GM23338 (cell line): ENCODE results near the gene GALNT9. TPM values are rescaled to one million over a fixed set of nuclear protein-coding genes. Genes with fewer than 3 reads are reported as not detected.

ENCODE experiments used
- ATAC-seq: fragments of 200-7000 bp; cut with Tn5 transposase; 3 replicates; pipeline ENCODE4 v1.9.1; 2020
- DNase-seq: peaks from one replicate; pipeline ENCODE4 v3.0.0-alpha.2; 2015; ENCODE audit warnings: low spot score
- H2AFZ ChIP-seq: fragments of 200-600 bp; sonication (generic); 2 replicates; pipeline ENCODE4 v1.8.0; 2016; ENCODE audit warnings: antibody characterized with exemption, mild to moderate bottlenecking, moderate library complexity
- H3F3A ChIP-seq: fragments of 200-600 bp; sonication (generic); replicated peaks from 2 replicates; pipeline ENCODE4 v1.8.0; 2017; ENCODE audit warnings: antibody characterized with exemption, mixed run types, low read depth
- H3K27ac ChIP-seq: fragments of 200-600 bp; sonication (generic); 2 replicates; pipeline ENCODE4 v1.6.1; 2016; ENCODE audit warnings: low read depth
- H3K27me3 ChIP-seq: fragments of 200-600 bp; sonication (generic); 2 replicates; pipeline ENCODE4 v1.8.0; 2016; ENCODE audit warnings: mild to moderate bottlenecking, mixed run types, moderate library complexity; ENCODE audit not compliant: insufficient read depth
- H3K36me3 ChIP-seq: fragments of 200-600 bp; sonication (generic); 2 replicates; pipeline ENCODE4 v1.8.0; 2016; ENCODE audit warnings: mild to moderate bottlenecking; ENCODE audit not compliant: insufficient read depth
- H3K4me1 ChIP-seq: fragments of 200-600 bp; sonication (generic); 2 replicates; pipeline ENCODE4 v1.8.0; 2016; ENCODE audit warnings: mild to moderate bottlenecking, moderate library complexity; ENCODE audit not compliant: insufficient read depth
- H3K4me2 ChIP-seq: fragments of 200-600 bp; sonication (generic); 2 replicates; pipeline ENCODE4 v1.7.1; 2017; ENCODE audit warnings: mixed run types
- H3K4me3 ChIP-seq: fragments of 200-600 bp; sonication (generic); 2 replicates; pipeline ENCODE4 v1.6.1; 2016; ENCODE audit warnings: mixed run types
- H3K79me2 ChIP-seq: fragments of 200-600 bp; sonication (generic); replicated peaks from 2 replicates; pipeline ENCODE4 v1.8.0; 2017; ENCODE audit warnings: mild to moderate bottlenecking; ENCODE audit not compliant: insufficient read depth
- H3K9me2 ChIP-seq: fragments of 200-600 bp; sonication (generic); 2 replicates; pipeline ENCODE4 v1.8.0; 2017; ENCODE audit not compliant: insufficient read depth
- H4K20me1 ChIP-seq: fragments of 200-600 bp; sonication (generic); replicated peaks from 2 replicates; pipeline ENCODE4 v1.8.0; 2017; ENCODE audit warnings: mild to moderate bottlenecking; ENCODE audit not compliant: insufficient read depth
- H3K27ac Mint-ChIP-seq: 2 replicates; pipeline ENCODE4 v1.8.0; 2020; ENCODE audit warnings: inconsistent platforms, mild to moderate bottlenecking, moderate library complexity, mixed read lengths
- H3K27me3 Mint-ChIP-seq: 3 replicates; pipeline ENCODE4 v1.8.0; 2022; ENCODE audit warnings: low read depth, mild to moderate bottlenecking, moderate library complexity, mixed read lengths, inconsistent platforms; ENCODE audit not compliant: insufficient read depth, poor library complexity
- H3K36me3 Mint-ChIP-seq: 3 replicates; pipeline ENCODE4 v1.8.0; 2021; ENCODE audit warnings: low read depth, mild to moderate bottlenecking, inconsistent platforms, moderate library complexity, mixed read lengths
- H3K4me1 Mint-ChIP-seq: 3 replicates; pipeline ENCODE4 v1.8.0; 2020; ENCODE audit warnings: mild to moderate bottlenecking, inconsistent platforms, mixed read lengths
- H3K4me3 Mint-ChIP-seq: 3 replicates; pipeline ENCODE4 v1.8.0; 2021; ENCODE audit warnings: moderate library complexity, mild to moderate bottlenecking, inconsistent platforms, mixed read lengths
- H3K9me3 Mint-ChIP-seq: 3 replicates; pipeline ENCODE4 v1.8.0; 2020; ENCODE audit warnings: moderate library complexity, mild to moderate bottlenecking, inconsistent platforms, mixed read lengths
- EZH2 ChIP-seq: fragments of 200-600 bp; sonication (generic); IDR thresholded peaks from one replicate; pipeline ENCODE4 v1.8.0; 2017; ENCODE audit warnings: antibody characterized with exemption, mild to moderate bottlenecking, low read depth; ENCODE audit not compliant: unreplicated experiment
- EZH2phosphoT487 ChIP-seq: fragments of 200-600 bp; sonication (generic); IDR thresholded peaks from one replicate; pipeline ENCODE4 v1.8.1; 2018; ENCODE audit warnings: antibody characterized with exemption; ENCODE audit not compliant: unreplicated experiment
- JUNB ChIP-seq: IDR thresholded peaks from one replicate; pipeline ENCODE4 v1.6.1; 2016; ENCODE audit warnings: antibody characterized with exemption; ENCODE audit not compliant: unreplicated experiment
- NANOG ChIP-seq: IDR thresholded peaks from 2 replicates; pipeline ENCODE4 v1.6.1; 2016; ENCODE audit warnings: antibody characterized with exemption, borderline replicate concordance
- POLR2AphosphoS5 ChIP-seq: IDR thresholded peaks from 2 replicates; pipeline ENCODE4 v1.6.1; 2016; ENCODE audit warnings: antibody characterized with exemption, low read depth
- ZNF114 ChIP-seq: fragments of 250-450 bp; sonication (Bioruptor Pico); IDR thresholded peaks from 2 replicates; pipeline ENCODE4 v1.5.0; 2020; ENCODE audit warnings: mild to moderate bottlenecking, moderate library complexity
- polyA plus RNA-seq: library from polyadenylated mRNA; unstranded; fragments of >200 nt; fragmentation: Nextera tagmentation; extraction: Ambion mirVana; gene quantifications from 2 replicates; pipeline ENCODE4 v1.2.1, GENCODE V29; 2016
- total RNA-seq: library from RNA; depleted of rRNA; stranded (reverse); fragments of >200 nt; shearing (Covaris generic); gene quantifications from 2 replicates; pipeline ENCODE4 v1.2.3, GENCODE V29; 2014
- TF ChIP-seq, protein P1 (sequence below): IDR thresholded peaks from one replicate; pipeline ENCODE4 v1.6.1; 2018; ENCODE audit warnings: antibody characterized with exemption; ENCODE audit not compliant: unreplicated experiment
- TF ChIP-seq, protein P2 (sequence below): fragments of 250-450 bp; sonication (Bioruptor Pico); IDR thresholded peaks from 2 replicates; pipeline ENCODE4 v1.5.0; 2020; ENCODE audit warnings: mild to moderate bottlenecking, moderate library complexity

The GALNT9 gene
- total and polyA plus RNA-seq, 2 experiments from 2014 or later = 0.81 to 2.5 TPM

DNA sequence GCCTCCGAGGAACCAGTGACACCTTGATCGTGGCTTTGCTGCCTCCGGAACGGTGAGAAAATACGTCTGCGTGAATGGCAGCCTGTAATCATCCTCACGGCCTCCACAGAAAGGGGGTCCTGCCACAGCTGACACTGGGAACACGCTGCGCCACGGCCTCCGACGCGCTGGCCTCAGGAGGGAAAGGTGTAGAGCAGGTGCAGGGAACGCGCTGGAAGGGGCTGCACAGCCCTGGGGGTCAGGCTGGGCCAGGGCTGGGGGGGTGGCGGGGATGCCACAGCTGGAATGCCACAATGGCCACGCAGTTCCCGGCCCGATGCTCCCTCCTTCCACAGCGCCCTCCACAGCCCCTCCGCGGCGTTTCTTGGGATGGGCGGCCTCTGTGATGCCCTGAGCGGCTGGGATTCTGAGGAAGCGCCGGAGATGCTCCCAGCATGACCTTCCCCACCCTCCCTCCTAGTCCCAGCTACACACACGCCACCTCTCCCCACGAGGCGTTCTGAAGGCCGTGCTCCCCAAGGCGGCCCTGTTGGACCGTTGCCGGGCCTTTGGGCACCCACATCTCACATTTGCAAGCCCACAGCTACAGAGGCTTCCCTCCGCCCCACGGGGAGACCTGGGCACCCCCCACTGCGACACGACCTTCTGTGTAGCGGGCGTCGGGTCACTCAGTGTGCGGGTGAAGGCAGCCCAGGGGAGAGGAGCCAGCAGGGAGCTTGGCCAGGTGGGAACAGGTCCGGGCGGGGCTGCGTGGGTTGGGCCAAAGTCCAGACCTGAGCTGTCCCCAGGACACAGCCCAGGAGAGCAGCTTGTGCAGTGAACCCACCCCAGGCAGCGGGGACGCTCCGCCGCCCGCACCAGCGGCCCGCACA lies 31.8 kb upstream of the GALNT9 start:
- H3K4me1 Mint-ChIP-seq = peaks cover 9% of the 10 kb centered on the region; the same call in 2 of the 3 replicates
- H3K27ac ChIP-seq = no peak overlapping the region

More for the DNA sequence above, 31.8 kb upstream of the GALNT9 start:
- peaks cover 13% of the 10 kb centered on the region for H3K9me3 Mint-ChIP-seq
- H3K4me3 ChIP-seq = no peak overlapping the region
- DNase-seq (no peak), ATAC-seq (no peak)
- no peaks in the 10 kb centered on the region for H3F3A ChIP-seq
- peaks cover 6% of the 10 kb centered on the region; the same call in 2 of the 3 replicates for H3K36me3 Mint-ChIP-seq
- no peaks in the 10 kb centered on the region for H3K27me3 ChIP-seq
- TF ChIP-seq EZH2phosphoT487 (no peak), JUNB (no peak), NANOG (no peak), POLR2AphosphoS5 (no peak), EZH2 (no peak), ZNF114 (CRISPR knock-in tag) (no peak)
- TF ChIP-seq, protein P1, sequence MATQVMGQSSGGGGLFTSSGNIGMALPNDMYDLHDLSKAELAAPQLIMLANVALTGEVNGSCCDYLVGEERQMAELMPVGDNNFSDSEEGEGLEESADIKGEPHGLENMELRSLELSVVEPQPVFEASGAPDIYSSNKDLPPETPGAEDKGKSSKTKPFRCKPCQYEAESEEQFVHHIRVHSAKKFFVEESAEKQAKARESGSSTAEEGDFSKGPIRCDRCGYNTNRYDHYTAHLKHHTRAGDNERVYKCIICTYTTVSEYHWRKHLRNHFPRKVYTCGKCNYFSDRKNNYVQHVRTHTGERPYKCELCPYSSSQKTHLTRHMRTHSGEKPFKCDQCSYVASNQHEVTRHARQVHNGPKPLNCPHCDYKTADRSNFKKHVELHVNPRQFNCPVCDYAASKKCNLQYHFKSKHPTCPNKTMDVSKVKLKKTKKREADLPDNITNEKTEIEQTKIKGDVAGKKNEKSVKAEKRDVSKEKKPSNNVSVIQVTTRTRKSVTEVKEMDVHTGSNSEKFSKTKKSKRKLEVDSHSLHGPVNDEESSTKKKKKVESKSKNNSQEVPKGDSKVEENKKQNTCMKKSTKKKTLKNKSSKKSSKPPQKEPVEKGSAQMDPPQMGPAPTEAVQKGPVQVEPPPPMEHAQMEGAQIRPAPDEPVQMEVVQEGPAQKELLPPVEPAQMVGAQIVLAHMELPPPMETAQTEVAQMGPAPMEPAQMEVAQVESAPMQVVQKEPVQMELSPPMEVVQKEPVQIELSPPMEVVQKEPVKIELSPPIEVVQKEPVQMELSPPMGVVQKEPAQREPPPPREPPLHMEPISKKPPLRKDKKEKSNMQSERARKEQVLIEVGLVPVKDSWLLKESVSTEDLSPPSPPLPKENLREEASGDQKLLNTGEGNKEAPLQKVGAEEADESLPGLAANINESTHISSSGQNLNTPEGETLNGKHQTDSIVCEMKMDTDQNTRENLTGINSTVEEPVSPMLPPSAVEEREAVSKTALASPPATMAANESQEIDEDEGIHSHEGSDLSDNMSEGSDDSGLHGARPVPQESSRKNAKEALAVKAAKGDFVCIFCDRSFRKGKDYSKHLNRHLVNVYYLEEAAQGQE = no peak
- TF ChIP-seq, protein P2, sequence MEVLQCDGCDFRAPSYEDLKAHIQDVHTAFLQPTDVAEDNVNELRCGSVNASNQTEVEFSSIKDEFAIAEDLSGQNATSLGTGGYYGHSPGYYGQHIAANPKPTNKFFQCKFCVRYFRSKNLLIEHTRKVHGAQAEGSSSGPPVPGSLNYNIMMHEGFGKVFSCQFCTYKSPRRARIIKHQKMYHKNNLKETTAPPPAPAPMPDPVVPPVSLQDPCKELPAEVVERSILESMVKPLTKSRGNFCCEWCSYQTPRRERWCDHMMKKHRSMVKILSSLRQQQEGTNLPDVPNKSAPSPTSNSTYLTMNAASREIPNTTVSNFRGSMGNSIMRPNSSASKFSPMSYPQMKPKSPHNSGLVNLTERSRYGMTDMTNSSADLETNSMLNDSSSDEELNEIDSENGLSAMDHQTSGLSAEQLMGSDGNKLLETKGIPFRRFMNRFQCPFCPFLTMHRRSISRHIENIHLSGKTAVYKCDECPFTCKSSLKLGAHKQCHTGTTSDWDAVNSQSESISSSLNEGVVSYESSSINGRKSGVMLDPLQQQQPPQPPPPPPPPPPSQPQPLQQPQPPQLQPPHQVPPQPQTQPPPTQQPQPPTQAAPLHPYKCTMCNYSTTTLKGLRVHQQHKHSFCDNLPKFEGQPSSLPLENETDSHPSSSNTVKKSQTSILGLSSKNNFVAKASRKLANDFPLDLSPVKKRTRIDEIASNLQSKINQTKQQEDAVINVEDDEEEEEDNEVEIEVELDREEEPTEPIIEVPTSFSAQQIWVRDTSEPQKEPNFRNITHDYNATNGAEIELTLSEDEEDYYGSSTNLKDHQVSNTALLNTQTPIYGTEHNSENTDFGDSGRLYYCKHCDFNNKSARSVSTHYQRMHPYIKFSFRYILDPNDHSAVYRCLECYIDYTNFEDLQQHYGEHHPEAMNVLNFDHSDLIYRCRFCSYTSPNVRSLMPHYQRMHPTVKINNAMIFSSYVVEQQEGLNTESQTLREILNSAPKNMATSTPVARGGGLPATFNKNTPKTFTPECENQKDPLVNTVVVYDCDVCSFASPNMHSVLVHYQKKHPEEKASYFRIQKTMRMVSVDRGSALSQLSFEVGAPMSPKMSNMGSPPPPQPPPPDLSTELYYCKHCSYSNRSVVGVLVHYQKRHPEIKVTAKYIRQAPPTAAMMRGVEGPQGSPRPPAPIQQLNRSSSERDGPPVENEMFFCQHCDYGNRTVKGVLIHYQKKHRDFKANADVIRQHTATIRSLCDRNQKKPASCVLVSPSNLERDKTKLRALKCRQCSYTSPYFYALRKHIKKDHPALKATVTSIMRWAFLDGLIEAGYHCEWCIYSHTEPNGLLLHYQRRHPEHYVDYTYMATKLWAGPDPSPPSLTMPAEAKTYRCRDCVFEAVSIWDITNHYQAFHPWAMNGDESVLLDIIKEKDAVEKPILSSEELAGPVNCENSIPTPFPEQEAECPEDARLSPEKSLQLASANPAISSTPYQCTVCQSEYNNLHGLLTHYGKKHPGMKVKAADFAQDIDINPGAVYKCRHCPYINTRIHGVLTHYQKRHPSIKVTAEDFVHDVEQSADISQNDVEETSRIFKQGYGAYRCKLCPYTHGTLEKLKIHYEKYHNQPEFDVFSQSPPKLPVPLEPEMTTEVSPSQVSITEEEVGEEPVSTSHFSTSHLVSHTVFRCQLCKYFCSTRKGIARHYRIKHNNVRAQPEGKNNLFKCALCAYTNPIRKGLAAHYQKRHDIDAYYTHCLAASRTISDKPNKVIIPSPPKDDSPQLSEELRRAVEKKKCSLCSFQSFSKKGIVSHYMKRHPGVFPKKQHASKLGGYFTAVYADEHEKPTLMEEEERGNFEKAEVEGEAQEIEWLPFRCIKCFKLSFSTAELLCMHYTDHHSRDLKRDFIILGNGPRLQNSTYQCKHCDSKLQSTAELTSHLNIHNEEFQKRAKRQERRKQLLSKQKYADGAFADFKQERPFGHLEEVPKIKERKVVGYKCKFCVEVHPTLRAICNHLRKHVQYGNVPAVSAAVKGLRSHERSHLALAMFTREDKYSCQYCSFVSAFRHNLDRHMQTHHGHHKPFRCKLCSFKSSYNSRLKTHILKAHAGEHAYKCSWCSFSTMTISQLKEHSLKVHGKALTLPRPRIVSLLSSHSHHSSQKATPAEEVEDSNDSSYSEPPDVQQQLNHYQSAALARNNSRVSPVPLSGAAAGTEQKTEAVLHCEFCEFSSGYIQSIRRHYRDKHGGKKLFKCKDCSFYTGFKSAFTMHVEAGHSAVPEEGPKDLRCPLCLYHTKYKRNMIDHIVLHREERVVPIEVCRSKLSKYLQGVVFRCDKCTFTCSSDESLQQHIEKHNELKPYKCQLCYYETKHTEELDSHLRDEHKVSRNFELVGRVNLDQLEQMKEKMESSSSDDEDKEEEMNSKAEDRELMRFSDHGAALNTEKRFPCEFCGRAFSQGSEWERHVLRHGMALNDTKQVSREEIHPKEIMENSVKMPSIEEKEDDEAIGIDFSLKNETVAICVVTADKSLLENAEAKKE (CRISPR knock-in tag) = no peak
- H4K20me1 ChIP-seq = no peaks in the 10 kb centered on the region
- no peak overlapping the region for H2AFZ ChIP-seq
- no peaks in the 10 kb centered on the region for H3K36me3 ChIP-seq
- peaks cover 20% of the 10 kb centered on the region for H3K27me3 Mint-ChIP-seq
- H3K4me2 ChIP-seq = no peak overlapping the region
- no peaks in the 10 kb centered on the region for H3K9me2 ChIP-seq
- no peaks in the 10 kb centered on the region for H3K4me1 ChIP-seq
- H3K4me3 Mint-ChIP-seq = no peak overlapping the region
- no peak overlapping the region for H3K27ac Mint-ChIP-seq
- H3K79me2 ChIP-seq = no peaks in the 10 kb centered on the region
